ENCODE data around the gene SLC48A1.

SLC48A1 gene

GRCh38 chr12:47790676-47791350 is 17.8 kb downstream of the SLC48A1 start:
- TF ChIP-seq CTCF (IDR thresholded peaks at IDR 0.05; ENCODE audit: extremely low read depth, missing control alignments), result no peak
- DNase-seq (ENCODE audit: low spot score), result no peak

- no peak for DNase-seq (ENCODE audit: low spot score)
- TF ChIP-seq CTCF (IDR thresholded peaks at IDR 0.05; ENCODE audit: extremely low read depth, missing control alignments), result no peak
Observed at GRCh38 chr12:47791351-47791746, 18.3 kb downstream of the SLC48A1 start.

- no peak for DNase-seq (ENCODE audit: low spot score)
- TF ChIP-seq CTCF (IDR thresholded peaks at IDR 0.05; ENCODE audit: extremely low read depth, missing control alignments), result no peak
Observed at GRCh38 chr12:47791874-47792273, 18.8 kb downstream of the SLC48A1 start.

- no peak for DNase-seq (ENCODE audit: low spot score)
- TF ChIP-seq CTCF (IDR thresholded peaks at IDR 0.05; ENCODE audit: extremely low read depth, missing control alignments), result no peak
Observed at GRCh38 chr12:47793015-47793681, 20.1 kb downstream of the SLC48A1 start.

GRCh38 chr12:47794679-47795078 is 21.6 kb downstream of the SLC48A1 start:
- no peak for DNase-seq (ENCODE audit: low spot score)
- TF ChIP-seq CTCF (IDR thresholded peaks at IDR 0.05; ENCODE audit: extremely low read depth, missing control alignments), result no peak

GRCh38 chr12:47795121-47795813 is 22.2 kb downstream of the SLC48A1 start:
- no peak for TF ChIP-seq CTCF (IDR thresholded peaks at IDR 0.05; ENCODE audit: extremely low read depth, missing control alignments)
- no peak for DNase-seq (ENCODE audit: low spot score)

GRCh38 chr12:47795814-47796411 is 22.9 kb downstream of the SLC48A1 start:
- no peak for TF ChIP-seq CTCF (IDR thresholded peaks at IDR 0.05; ENCODE audit: extremely low read depth, missing control alignments)
- no peak for DNase-seq (ENCODE audit: low spot score)
